ENCODE measurements around the gene DCST2. TPM values are rescaled to one million over a fixed set of nuclear protein-coding genes. Genes with fewer than 3 reads are reported as not detected.

DCST2 gene
- total RNA-seq, 4 donors from 2014 or later, result 0.33 to 4.2 (median 0.50) TPM; not detected in 1

DNA sequence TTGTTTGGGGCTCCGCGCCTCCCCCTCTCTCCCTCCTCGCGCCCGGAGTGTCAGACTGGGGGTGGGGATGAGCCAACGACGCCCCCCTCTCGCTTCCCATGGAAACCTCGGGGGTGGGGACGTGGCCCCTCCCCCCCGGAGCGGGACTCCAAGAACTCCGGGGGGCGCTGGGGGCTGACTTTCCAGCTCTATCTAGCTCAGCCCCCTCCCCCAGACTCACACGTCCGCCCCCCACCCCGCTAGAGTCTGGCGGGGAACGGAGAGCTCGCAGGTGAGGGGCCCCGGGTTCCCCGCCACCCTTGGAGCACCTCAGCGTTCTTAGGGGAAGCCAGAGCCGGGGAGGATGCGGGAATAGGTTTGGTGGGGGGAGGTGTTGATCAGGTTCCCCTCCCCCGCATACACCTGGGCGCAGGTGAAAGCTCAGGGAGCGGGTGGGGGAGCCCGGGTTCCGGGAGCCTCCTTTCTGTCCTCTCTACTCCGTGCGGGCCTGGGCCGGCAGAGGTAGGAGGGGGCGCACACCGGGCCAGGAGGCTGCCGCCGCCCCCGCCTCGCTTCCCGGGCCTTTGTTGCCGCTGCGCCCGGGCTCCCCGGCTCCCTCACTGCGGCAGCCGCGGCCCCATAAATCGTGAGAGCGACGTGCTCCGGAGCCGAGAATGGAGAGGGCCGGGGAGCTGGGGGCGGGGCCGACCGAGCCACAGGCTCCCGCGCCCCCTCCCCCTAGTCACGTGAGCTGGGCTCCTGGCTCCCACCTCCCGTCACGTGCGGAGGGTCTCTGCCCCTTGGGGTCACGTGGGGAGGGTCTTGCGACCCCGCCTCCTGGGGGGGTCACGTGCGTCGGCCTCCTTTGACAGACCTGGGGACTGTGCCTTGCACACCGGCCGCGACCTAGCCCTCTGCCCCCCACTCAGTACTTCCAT lies 47.0 kb upstream of the DCST2 start:
- Histone ChIP-seq H3K4me3 (replicated peaks in 1 of 3) (peak overlapping the region in 1 of 3 donors; percentile 18), H3K36me3 (no peaks in the 10 kb centered on the region), H3K4me1 (peaks cover 42 to 55% of the 10 kb centered on the region in 2 donors), H3K9me3 (no peaks in the 10 kb centered on the region), H3K27me3 (peaks cover 42% of the 10 kb centered on the region), H3K27ac (no peak overlapping the region)
- TF ChIP-seq, protein P1, sequence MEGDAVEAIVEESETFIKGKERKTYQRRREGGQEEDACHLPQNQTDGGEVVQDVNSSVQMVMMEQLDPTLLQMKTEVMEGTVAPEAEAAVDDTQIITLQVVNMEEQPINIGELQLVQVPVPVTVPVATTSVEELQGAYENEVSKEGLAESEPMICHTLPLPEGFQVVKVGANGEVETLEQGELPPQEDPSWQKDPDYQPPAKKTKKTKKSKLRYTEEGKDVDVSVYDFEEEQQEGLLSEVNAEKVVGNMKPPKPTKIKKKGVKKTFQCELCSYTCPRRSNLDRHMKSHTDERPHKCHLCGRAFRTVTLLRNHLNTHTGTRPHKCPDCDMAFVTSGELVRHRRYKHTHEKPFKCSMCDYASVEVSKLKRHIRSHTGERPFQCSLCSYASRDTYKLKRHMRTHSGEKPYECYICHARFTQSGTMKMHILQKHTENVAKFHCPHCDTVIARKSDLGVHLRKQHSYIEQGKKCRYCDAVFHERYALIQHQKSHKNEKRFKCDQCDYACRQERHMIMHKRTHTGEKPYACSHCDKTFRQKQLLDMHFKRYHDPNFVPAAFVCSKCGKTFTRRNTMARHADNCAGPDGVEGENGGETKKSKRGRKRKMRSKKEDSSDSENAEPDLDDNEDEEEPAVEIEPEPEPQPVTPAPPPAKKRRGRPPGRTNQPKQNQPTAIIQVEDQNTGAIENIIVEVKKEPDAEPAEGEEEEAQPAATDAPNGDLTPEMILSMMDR (IDR thresholded peaks at IDR 0.05), result no peak
- 0 to 2% methylated on average over 15 to 25 of the region's 71 CpGs for WGBS, 2 donors
- intact Hi-C loops (cut with DNase I), result loop anchor here (5.0 kb wide), 1 partner anchor 33 kb away; no protein-coding TSS in a partner anchor
- no peak for DNase-seq

DNA sequence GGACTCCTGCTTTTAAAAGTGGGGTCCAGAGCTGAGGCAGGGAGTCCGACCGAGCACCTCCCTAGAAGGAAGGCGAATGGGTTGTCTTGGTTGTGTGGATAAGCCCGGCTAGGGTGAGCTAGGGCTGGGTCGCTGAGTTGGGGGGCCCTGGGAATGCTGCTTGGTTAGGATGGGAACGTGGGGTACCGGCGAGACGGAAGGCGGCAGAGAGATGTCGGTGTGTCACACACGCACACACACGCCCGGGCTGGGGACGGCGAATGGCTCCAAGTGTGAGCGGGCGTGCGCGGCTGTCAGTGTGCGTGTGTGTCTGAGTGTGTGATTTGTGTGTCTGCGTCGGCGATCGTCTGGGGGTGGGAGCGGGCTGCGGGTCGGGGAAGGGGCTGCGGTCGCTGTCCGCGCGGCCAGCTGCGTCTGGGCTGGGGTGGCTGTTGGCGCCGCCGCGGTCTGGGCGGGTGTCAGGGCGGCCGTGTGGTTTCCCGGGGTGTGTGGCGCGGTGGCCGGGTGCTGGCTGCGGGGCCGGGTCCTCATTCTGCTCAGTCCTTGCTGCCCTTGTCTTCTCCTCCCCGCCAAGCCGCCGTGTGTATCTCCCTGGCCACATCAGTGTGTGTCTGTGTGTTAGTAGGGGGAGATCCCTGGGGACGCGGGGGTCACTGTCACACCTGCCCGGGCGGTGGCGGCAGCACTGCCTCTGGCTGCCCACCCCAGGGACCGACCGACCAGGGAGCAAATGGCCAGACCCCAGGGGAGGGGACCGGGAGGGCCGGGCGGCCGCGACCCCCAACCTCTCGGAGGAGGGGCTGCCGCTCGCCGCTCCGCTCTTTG lies 46.1 kb upstream of the DCST2 start:
- Histone ChIP-seq H3K27me3 (peaks cover 42% of the 10 kb centered on the region), H3K4me1 (peaks cover 39 to 53% of the 10 kb centered on the region in 2 donors), H3K36me3 (no peaks in the 10 kb centered on the region), H3K9me3 (no peaks in the 10 kb centered on the region), H3K27ac (no peak overlapping the region), H3K4me3 (replicated peaks in 1 of 3) (peak overlapping the region in 1 of 3 donors; percentile 18)
- TF ChIP-seq, protein P1 (IDR thresholded peaks at IDR 0.05), result no peak
- no peak for TF ChIP-seq POLR2A (IDR thresholded peaks at IDR 0.05)
- no peak for DNase-seq
- WGBS, 2 donors, result 1 to 5% methylated on average over 28 to 34 of the region's 67 CpGs
- intact Hi-C loops (cut with DNase I), result loop anchor here (5.0 kb wide), 1 partner anchor 32 kb away; no protein-coding TSS in a partner anchor

DNA sequence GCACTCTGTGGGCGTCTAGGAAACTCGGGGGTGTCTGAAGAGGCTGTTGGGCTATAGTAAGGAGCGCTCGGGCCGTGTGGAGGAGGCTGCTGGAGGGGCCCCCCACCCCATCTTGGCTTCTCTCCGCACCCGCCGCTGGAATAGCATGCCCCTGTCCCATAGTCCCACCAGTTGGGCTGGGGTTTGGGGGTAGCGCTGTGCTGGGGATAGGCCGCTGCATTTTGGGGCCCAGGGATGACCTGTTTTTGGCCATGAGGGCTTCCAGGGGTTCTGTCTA lies 45.6 kb upstream of the DCST2 start:
- no peaks in the 10 kb centered on the region for H3K36me3 ChIP-seq
- intact Hi-C loops (cut with DNase I), result no loop called here
- 4% methylated on average over 6 of the region's 10 CpGs; no CpG with 5 or more reads in 1 of the 2 donors for WGBS, 2 donors
- TF ChIP-seq, protein P1 (IDR thresholded peaks at IDR 0.05), result no peak
- no peak for DNase-seq
- H3K27ac ChIP-seq, result no peak overlapping the region
- H3K4me1 ChIP-seq, result peaks cover 39 to 48% of the 10 kb centered on the region in 2 donors
- no peaks in the 10 kb centered on the region for H3K9me3 ChIP-seq
- H3K27me3 ChIP-seq, result peaks cover 42% of the 10 kb centered on the region
- peak overlapping the region in 1 of 3 donors; percentile 42 for H3K4me3 ChIP-seq (replicated peaks in 1 of 3)

DNA sequence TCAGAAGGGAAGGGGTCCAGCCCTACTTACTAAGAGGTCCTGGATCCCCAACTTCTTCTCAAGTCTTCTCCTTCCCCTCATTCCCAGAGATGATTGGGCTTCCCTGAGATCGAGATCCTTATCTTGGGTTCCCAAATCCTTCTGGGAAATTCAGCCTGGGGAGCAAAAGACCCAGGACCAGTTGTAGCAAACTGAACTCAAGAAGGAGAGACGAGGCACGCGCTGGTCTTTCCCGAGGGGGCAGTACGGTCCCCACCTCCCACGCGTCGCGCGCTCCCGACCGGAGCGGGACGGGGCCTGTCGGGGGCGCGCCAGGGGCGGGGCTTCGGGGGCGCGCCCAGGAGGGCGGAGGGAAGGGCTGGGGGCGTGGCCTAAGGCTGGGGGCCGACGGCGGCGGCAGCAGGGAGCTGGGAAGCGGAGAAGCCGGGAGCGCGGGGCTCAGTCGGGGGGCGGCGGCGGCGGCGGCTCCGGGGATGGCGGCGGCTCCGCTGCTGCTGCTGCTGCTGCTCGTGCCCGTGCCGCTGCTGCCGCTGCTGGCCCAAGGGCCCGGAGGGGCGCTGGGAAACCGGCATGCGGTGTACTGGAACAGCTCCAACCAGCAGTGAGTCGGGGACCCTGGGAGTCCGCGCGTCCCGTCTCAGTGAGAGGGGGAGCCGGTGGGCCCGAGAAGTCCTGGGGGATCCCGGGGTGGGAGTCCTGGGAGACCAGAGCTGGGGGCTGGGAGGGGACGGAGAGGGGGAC lies 45.1 kb upstream of the DCST2 start, which contains the start of gene EFNA3:
Gene EFNA3, plus strand, starts transcription at position 369 of the 741 bp plus-strand sequence. Its CDS starts 105 bp downstream, at position 474.
- 5 to 7% methylated on average over 2 to 4 of the region's 59 CpGs for WGBS, 2 donors
- H3K27me3 ChIP-seq, result peaks cover 41% of the 10 kb centered on the region
- H3K4me1 ChIP-seq, result peaks cover 39 to 48% of the 10 kb centered on the region in 2 donors
- H3K27ac ChIP-seq, result no peak within 1 kb of the TSS
- H3K4me3 ChIP-seq (replicated peaks in 1 of 3), result peak within 1 kb of the TSS in 1 of 3 donors; percentile 42
- intact Hi-C loops (cut with DNase I), result no loop called here
- H3K9me3 ChIP-seq, result no peaks in the 10 kb centered on the region
- H3K36me3 ChIP-seq, result no peaks in the 10 kb centered on the region
- peak; percentile 66 to 68 for DNase-seq
- no peak for TF ChIP-seq POLR2A (IDR thresholded peaks at IDR 0.05)
- TF ChIP-seq, protein P1 (IDR thresholded peaks at IDR 0.05), result no peak
